Measurements from ENCODE around the gene WNT10A. TPM values are rescaled to one million over a fixed set of nuclear protein-coding genes. Genes with fewer than 3 reads are reported as not detected.

Gene WNT10A
- total RNA-seq, 6 donors from 2014 or later: 0.15 to 1.0 (median 0.55) TPM; not detected in 2

GRCh38 chr2:218894880-218895157 is 14.2 kb downstream of the WNT10A start:
- Histone ChIP-seq H3K27me3 (peaks cover 3 to 52% (median 23%) of the 10 kb centered on the region in 4 donors), H3K4me3 (no peak overlapping the region), H3K36me3 (no peaks in the 10 kb centered on the region), H3K9me3 (no peaks in the 10 kb centered on the region), H3K4me1 (peaks cover 33 to 41% (median 37%) of the 10 kb centered on the region in 4 donors), H3K27ac (no peak overlapping the region)
- ATAC-seq (ENCODE audit: low FRiP score in 2 of 2): no peak
- 70 to 76% methylated on average over 3 to 4 of the region's 4 CpGs for WGBS, 2 donors
- no peak for TF ChIP-seq CTCF (IDR thresholded peaks at IDR 0.05)
- no peak for TF ChIP-seq POLR2A (IDR thresholded peaks at IDR 0.05)
- no peak for TF ChIP-seq EP300 (IDR thresholded peaks at IDR 0.05)
- DNase-seq: no peak

GRCh38 chr2:218895326-218895725 is 14.7 kb downstream of the WNT10A start:
- no peaks in the 10 kb centered on the region for H3K9me3 ChIP-seq
- no peaks in the 10 kb centered on the region for H3K36me3 ChIP-seq
- TF ChIP-seq POLR2AphosphoS5 (IDR thresholded peaks at IDR 0.05) (no peak), POLR2A (IDR thresholded peaks at IDR 0.05) (no peak), EP300 (IDR thresholded peaks at IDR 0.05) (no peak), CTCF (IDR thresholded peaks at IDR 0.05) (no peak)
- peaks cover 33 to 41% (median 37%) of the 10 kb centered on the region in 4 donors for H3K4me1 ChIP-seq
- no peak overlapping the region for H3K4me3 ChIP-seq
- 60 to 73% methylated on average over 3 of the region's 3 CpGs for WGBS, 2 donors
- ATAC-seq (ENCODE audit: low FRiP score in 2 of 2) (no peak), DNase-seq (no peak)
- no peak overlapping the region for H3K27ac ChIP-seq
- H3K27me3 ChIP-seq: peaks cover 3 to 52% (median 23%) of the 10 kb centered on the region in 4 donors

- Histone ChIP-seq H3K27me3 (peaks cover 3 to 52% (median 23%) of the 10 kb centered on the region in 4 donors), H3K27ac (no peak overlapping the region), H3K36me3 (no peaks in the 10 kb centered on the region), H3K4me1 (peaks cover 33 to 41% (median 37%) of the 10 kb centered on the region in 4 donors), H3K9me3 (no peaks in the 10 kb centered on the region), H3K4me3 (no peak overlapping the region)
- WGBS, 2 donors: 24 to 35% methylated on average over 5 to 8 of the region's 8 CpGs
- TF ChIP-seq CTCF (IDR thresholded peaks at IDR 0.05): no peak
- no peak for TF ChIP-seq EP300 (IDR thresholded peaks at IDR 0.05)
- no peak for TF ChIP-seq POLR2AphosphoS5 (IDR thresholded peaks at IDR 0.05)
- no peak for TF ChIP-seq POLR2A (IDR thresholded peaks at IDR 0.05)
- DNase-seq (no peak), ATAC-seq (ENCODE audit: low FRiP score in 2 of 2) (no peak)
Measured at GRCh38 chr2:218895759-218896500, 15.3 kb downstream of the WNT10A start.

- H3K4me3 ChIP-seq: peak overlapping the region in 2 of 4 donors; percentile 11 to 27
- no peaks in the 10 kb centered on the region for H3K9me3 ChIP-seq
- 1 to 3% methylated on average over 13 to 26 of the region's 40 CpGs for WGBS, 2 donors
- H3K36me3 ChIP-seq: no peaks in the 10 kb centered on the region
- TF ChIP-seq CTCF (IDR thresholded peaks at IDR 0.05): no peak
- no peak for TF ChIP-seq EP300 (IDR thresholded peaks at IDR 0.05)
- no peak for TF ChIP-seq POLR2AphosphoS5 (IDR thresholded peaks at IDR 0.05)
- no peak for TF ChIP-seq POLR2A (IDR thresholded peaks at IDR 0.05)
- peaks cover 33 to 41% (median 37%) of the 10 kb centered on the region in 4 donors for H3K4me1 ChIP-seq
- H3K27me3 ChIP-seq: peaks cover 3 to 52% (median 23%) of the 10 kb centered on the region in 4 donors
- H3K27ac ChIP-seq: no peak overlapping the region
- ATAC-seq (ENCODE audit: low FRiP score in 2 of 2) (no peak), DNase-seq (peak in 1 of 2 donors; percentile 87)
Measured at GRCh38 chr2:218896501-218897393, 16.1 kb downstream of the WNT10A start.
